ENCODE results near the gene APOL1.

The APOL1 gene

GRCh38 chr22:36291831-36292740, 39.2 kb downstream of the APOL1 start:
- Histone ChIP-seq H3K9me3 (peaks cover 12% of the 10 kb centered on the region), H3K4me3 (ENCODE audit: low read depth in 1 of 2, low read length in 1 of 2) (no peak overlapping the region), H3K27me3 (no peaks in the 10 kb centered on the region), H3K36me3 (peaks cover 99% of the 10 kb centered on the region), H3K4me1 (ENCODE audit: control insufficient read depth in 1 of 2, insufficient read depth in 1 of 2, low read depth in 1 of 2, low read length in 1 of 2) (no peaks in the 10 kb centered on the region), H3K27ac (peak overlapping the region; percentile 41)
- TF ChIP-seq, protein P1, sequence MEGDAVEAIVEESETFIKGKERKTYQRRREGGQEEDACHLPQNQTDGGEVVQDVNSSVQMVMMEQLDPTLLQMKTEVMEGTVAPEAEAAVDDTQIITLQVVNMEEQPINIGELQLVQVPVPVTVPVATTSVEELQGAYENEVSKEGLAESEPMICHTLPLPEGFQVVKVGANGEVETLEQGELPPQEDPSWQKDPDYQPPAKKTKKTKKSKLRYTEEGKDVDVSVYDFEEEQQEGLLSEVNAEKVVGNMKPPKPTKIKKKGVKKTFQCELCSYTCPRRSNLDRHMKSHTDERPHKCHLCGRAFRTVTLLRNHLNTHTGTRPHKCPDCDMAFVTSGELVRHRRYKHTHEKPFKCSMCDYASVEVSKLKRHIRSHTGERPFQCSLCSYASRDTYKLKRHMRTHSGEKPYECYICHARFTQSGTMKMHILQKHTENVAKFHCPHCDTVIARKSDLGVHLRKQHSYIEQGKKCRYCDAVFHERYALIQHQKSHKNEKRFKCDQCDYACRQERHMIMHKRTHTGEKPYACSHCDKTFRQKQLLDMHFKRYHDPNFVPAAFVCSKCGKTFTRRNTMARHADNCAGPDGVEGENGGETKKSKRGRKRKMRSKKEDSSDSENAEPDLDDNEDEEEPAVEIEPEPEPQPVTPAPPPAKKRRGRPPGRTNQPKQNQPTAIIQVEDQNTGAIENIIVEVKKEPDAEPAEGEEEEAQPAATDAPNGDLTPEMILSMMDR (IDR thresholded peaks at IDR 0.05) = no peak

DNA sequence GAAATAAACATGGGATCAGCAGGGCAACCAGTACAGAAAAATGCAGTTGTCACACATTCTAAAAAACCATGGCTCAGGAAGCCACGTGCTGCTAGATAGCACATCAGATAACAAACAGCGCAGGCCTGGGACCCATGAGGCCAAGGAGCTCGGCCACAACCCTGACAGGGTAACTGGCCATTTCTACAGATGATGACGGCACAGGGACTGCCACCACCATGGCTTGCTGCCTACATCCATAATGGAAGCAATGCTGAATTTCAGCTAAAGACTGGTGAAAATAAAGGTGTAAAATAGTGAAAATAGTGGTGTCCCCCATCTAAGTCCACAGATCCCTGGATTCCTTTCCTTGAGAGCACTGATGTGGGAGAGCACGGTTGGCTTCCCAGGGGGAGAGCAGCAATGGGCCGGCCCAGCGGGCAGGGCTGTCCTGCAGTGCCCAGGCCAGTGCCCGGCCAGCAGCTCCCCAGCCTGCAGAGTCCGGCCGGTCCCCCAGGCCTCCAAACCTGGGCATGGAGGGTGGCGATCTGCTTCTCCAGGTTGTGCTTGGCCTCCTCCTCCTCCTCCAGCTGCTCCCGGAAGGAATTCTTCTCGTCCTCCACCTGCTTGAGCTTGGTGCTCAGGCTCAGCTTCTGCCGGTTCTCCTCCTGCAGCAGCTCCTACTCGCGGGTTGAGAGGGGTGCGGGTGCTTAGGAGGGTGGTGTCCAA, 40.0 kb downstream of the APOL1 start:
- no peaks in the 10 kb centered on the region for H3K27me3 ChIP-seq
- H3K36me3 ChIP-seq = peaks cover 99% of the 10 kb centered on the region
- H3K4me3 ChIP-seq (ENCODE audit: low read depth in 1 of 2, low read length in 1 of 2) = no peak overlapping the region
- no peak overlapping the region for H3K27ac ChIP-seq
- H3K9me3 ChIP-seq = peaks cover 12% of the 10 kb centered on the region
- TF ChIP-seq, protein P1 (IDR thresholded peaks at IDR 0.05) = no peak
- no peaks in the 10 kb centered on the region for H3K4me1 ChIP-seq (ENCODE audit: control insufficient read depth in 1 of 2, insufficient read depth in 1 of 2, low read depth in 1 of 2, low read length in 1 of 2)

DNA sequence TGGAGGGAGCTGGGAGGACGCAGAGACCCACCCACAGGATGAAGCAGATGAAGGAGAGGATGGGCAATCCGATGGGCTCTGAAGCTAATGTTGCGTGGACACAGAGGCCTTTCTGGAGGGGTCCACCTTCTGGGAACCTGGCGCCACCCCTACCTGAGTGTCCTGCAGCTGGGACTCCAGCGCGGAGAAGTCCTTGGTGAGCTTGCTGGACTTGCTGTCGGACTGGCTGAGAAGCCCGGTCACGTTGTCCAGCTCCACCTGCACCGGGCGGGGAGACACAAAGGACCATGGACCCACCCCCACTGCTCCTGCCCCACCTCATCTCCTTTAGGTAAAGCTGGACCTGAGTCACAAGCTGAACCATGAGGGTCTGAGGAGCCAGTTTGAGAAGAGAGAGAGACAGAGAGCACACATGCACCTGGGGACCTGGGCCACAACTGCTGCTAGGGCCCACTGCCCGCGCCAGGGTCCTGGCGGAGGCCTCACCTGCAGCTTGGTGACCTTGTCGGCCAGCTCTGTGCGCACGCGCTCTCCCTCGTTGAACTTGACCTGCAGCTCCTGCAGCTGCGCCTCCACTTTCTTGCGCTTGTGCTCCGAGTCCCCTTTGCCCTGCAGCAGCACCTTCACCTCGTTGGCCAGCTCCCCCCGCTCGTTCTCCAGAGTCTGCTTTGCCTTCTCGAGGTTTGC, 40.8 kb downstream of the APOL1 start:
- TF ChIP-seq, protein P1 (IDR thresholded peaks at IDR 0.05) = no peak
- H3K36me3 ChIP-seq = peaks cover 99% of the 10 kb centered on the region
- H3K4me3 ChIP-seq (ENCODE audit: low read depth in 1 of 2, low read length in 1 of 2) = no peak overlapping the region
- H3K27me3 ChIP-seq = no peaks in the 10 kb centered on the region
- H3K4me1 ChIP-seq (ENCODE audit: control insufficient read depth in 1 of 2, insufficient read depth in 1 of 2, low read depth in 1 of 2, low read length in 1 of 2) = no peaks in the 10 kb centered on the region
- no peak overlapping the region for H3K27ac ChIP-seq
- peaks cover 8% of the 10 kb centered on the region for H3K9me3 ChIP-seq

- TF ChIP-seq, protein P1 (IDR thresholded peaks at IDR 0.05) = no peak
- H3K27me3 ChIP-seq = no peaks in the 10 kb centered on the region
- peaks cover 8% of the 10 kb centered on the region for H3K9me3 ChIP-seq
- no peaks in the 10 kb centered on the region for H3K4me1 ChIP-seq (ENCODE audit: control insufficient read depth in 1 of 2, insufficient read depth in 1 of 2, low read depth in 1 of 2, low read length in 1 of 2)
- H3K36me3 ChIP-seq = peaks cover 99% of the 10 kb centered on the region
- no peak overlapping the region for H3K4me3 ChIP-seq (ENCODE audit: low read depth in 1 of 2, low read length in 1 of 2)
- no peak overlapping the region for H3K27ac ChIP-seq
Observed at GRCh38 chr22:36294293-36294620, 41.3 kb downstream of the APOL1 start.

DNA sequence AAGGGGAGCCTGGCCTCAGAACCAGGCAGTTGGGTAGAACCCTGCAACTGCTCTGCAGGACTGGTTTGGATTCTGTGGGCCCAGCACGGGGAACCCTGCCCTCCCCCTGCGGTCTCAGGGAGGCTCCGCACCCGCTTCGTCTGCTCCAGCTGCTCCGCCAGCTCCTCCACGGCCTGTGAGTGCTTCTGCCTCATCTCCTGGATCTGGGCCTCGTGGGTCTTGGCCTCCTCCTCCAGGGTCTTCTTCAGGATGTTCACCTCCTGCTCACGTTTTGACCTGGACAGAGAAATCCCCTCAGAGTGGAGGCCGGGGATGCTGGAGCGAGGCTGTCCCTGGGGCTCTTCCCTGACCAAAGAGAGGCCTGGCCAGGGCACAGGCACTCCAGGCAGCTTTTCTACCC, 41.9 kb downstream of the APOL1 start:
- H3K36me3 ChIP-seq = peaks cover 99% of the 10 kb centered on the region
- no peaks in the 10 kb centered on the region for H3K4me1 ChIP-seq (ENCODE audit: control insufficient read depth in 1 of 2, insufficient read depth in 1 of 2, low read depth in 1 of 2, low read length in 1 of 2)
- TF ChIP-seq, protein P1 (IDR thresholded peaks at IDR 0.05) = no peak
- peaks cover 8% of the 10 kb centered on the region for H3K9me3 ChIP-seq
- H3K4me3 ChIP-seq (ENCODE audit: low read depth in 1 of 2, low read length in 1 of 2) = no peak overlapping the region
- peak overlapping the region; percentile 8 for H3K27ac ChIP-seq
- H3K27me3 ChIP-seq = no peaks in the 10 kb centered on the region

All from neutrophil (primary cell).